ENCODE measurements around the gene PAPSS1.

GRCh38 chr4:107683873-107684272 is 36.2 kb downstream of the PAPSS1 start:
- TF ChIP-seq EZH2 (IDR thresholded peaks at IDR 0.05; ENCODE audit: borderline replicate concordance, low read depth, low read length, severe bottlenecking) = no peak
- no peak for TF ChIP-seq CTCF (IDR thresholded peaks at IDR 0.05; ENCODE audit: borderline replicate concordance, extremely low read depth, low read length, poor library complexity, severe bottlenecking)

Measured in DND-41 (cell line).